Liver (tissue), 9 donors: ENCODE results near the gene PNMA6A. TPM values are rescaled to one million over a fixed set of nuclear protein-coding genes. Genes with fewer than 3 reads are reported as not detected.
A peak's percentile ranks its signal among the peaks of the same experiment; 100 is the strongest.

Experiments used
- DNase-seq: peaks from one replicate; pipeline ENCODE4 v3.0.0-alpha.2; 2017; ENCODE audit warnings: low spot score
- H3K27ac ChIP-seq, 2 donors: one replicate each; pipeline ENCODE4 v1.7.0; 2013; ENCODE audit warnings: inconsistent platforms in 2 of 2, low read length in 2 of 2, control low read depth in 1 of 2, low read depth in 1 of 2, mild to moderate bottlenecking in 1 of 2
- H3K27me3 ChIP-seq, 4 donors: one replicate each; pipeline versions ENCODE4 v1.6.1 to v1.7.0; 2013; ENCODE audit warnings: low read length in 3 of 4, inconsistent platforms in 1 of 4, mild to moderate bottlenecking in 1 of 4, moderate library complexity in 1 of 4; ENCODE audit not compliant: control insufficient read depth in 4 of 4, insufficient read depth in 4 of 4
- H3K36me3 ChIP-seq, 4 donors: one replicate each; pipeline versions ENCODE4 v1.6.1 to v1.7.0; 2013; ENCODE audit warnings: low read length in 3 of 4, mild to moderate bottlenecking in 3 of 4, low read depth in 1 of 4, moderate library complexity in 1 of 4; ENCODE audit not compliant: control insufficient read depth in 4 of 4, insufficient read depth in 3 of 4
- H3K4me1 ChIP-seq, 4 donors: one replicate each; pipeline versions ENCODE4 v1.6.1 to v1.7.0; 2013; ENCODE audit warnings: low read length in 3 of 4, mild to moderate bottlenecking in 3 of 4, moderate library complexity in 1 of 4; ENCODE audit not compliant: control insufficient read depth in 4 of 4, insufficient read depth in 4 of 4
- H3K4me3 ChIP-seq, 3 donors: one replicate each; pipeline versions ENCODE4 v1.6.1 to v1.7.0; 2013; ENCODE audit warnings: low read length in 3 of 3, control low read depth in 1 of 3, low read depth in 1 of 3, mild to moderate bottlenecking in 1 of 3
- H3K9ac ChIP-seq, 2 donors: one replicate each; pipeline ENCODE4 v1.7.0; 2013; ENCODE audit warnings: low read length in 2 of 2, mild to moderate bottlenecking in 2 of 2, moderate library complexity in 2 of 2, control low read depth in 1 of 2, low read depth in 1 of 2
- H3K9me3 ChIP-seq, 4 donors: one replicate each; pipeline versions ENCODE4 v1.6.1 to v1.7.0; 2013; ENCODE audit warnings: low read length in 3 of 4; ENCODE audit not compliant: control insufficient read depth in 4 of 4
- ATF3 ChIP-seq: IDR thresholded peaks from 2 replicates; pipeline ENCODE4 v1.6.1; 2016; ENCODE audit warnings: antibody characterized with exemption
- CTCF ChIP-seq: fragments of 150-350 bp; IDR thresholded peaks from 2 replicates; pipeline ENCODE4 v1.5.1; 2017; ENCODE audit warnings: improper control_type of control experiment, low read depth, low read length; ENCODE audit not compliant: missing input control
- EGR1 ChIP-seq, 2 donors: IDR thresholded peaks; 2 replicates each; pipeline ENCODE4 v1.6.1; 2016 to 2018; ENCODE audit warnings: antibody characterized with exemption in 2 of 2, low read depth in 2 of 2
- FOXA1 ChIP-seq: IDR thresholded peaks from 2 replicates; pipeline ENCODE4 v1.6.1; 2016; ENCODE audit warnings: antibody characterized with exemption
- FOXA2 ChIP-seq: IDR thresholded peaks from 2 replicates; pipeline ENCODE4 v1.6.1; 2016; ENCODE audit warnings: antibody characterized with exemption
- GABPA ChIP-seq, 2 donors: IDR thresholded peaks in 1 of 2; conservative IDR thresholded peaks in 1 of 2; 2 replicates each; pipeline ENCODE4 v1.6.1; 2016; ENCODE audit warnings: antibody characterized with exemption in 2 of 2, mild to moderate bottlenecking in 1 of 2, moderate library complexity in 1 of 2
- HNF4A ChIP-seq, 2 donors: conservative IDR thresholded peaks; 2 replicates each; pipeline ENCODE4 v1.6.1; 2016; ENCODE audit warnings: antibody characterized with exemption in 2 of 2, mild to moderate bottlenecking in 2 of 2
- HNF4G ChIP-seq: IDR thresholded peaks from 2 replicates; pipeline ENCODE4 v1.6.1; 2016; ENCODE audit warnings: antibody characterized with exemption
- JUND ChIP-seq, 2 donors: IDR thresholded peaks; 2 replicates each; pipeline ENCODE4 v1.6.1; 2016; ENCODE audit warnings: antibody characterized with exemption in 2 of 2
- MAX ChIP-seq: IDR thresholded peaks from 2 replicates; pipeline ENCODE4 v1.6.1; 2016; ENCODE audit warnings: antibody characterized with exemption
- NR2F2 ChIP-seq: IDR thresholded peaks from 2 replicates; pipeline ENCODE4 v1.6.1; 2016; ENCODE audit warnings: antibody characterized with exemption
- RAD21 ChIP-seq, 2 donors: IDR thresholded peaks; 2 replicates each; pipeline ENCODE4 v1.6.1; 2016; ENCODE audit warnings: antibody characterized with exemption in 2 of 2, mild to moderate bottlenecking in 2 of 2
- REST ChIP-seq: IDR thresholded peaks from 2 replicates; pipeline ENCODE4 v1.6.1; 2016; ENCODE audit warnings: antibody characterized with exemption, mild to moderate bottlenecking
- RXRA ChIP-seq, 2 donors: IDR thresholded peaks; 2 replicates each; pipeline ENCODE4 v1.6.1; 2017 to 2018; ENCODE audit warnings: antibody characterized with exemption in 2 of 2, mild to moderate bottlenecking in 1 of 2
- SP1 ChIP-seq: IDR thresholded peaks from 2 replicates; pipeline ENCODE4 v1.6.1; 2018; ENCODE audit warnings: antibody characterized with exemption, mild to moderate bottlenecking
- TAF1 ChIP-seq: conservative IDR thresholded peaks from 2 replicates; pipeline ENCODE4 v1.6.1; 2016; ENCODE audit warnings: antibody characterized with exemption, mild to moderate bottlenecking
- YY1 ChIP-seq: IDR thresholded peaks from 2 replicates; pipeline ENCODE4 v1.6.1; 2016; ENCODE audit warnings: antibody characterized with exemption, mild to moderate bottlenecking
- ZBTB33 ChIP-seq: IDR thresholded peaks from 2 replicates; pipeline ENCODE4 v1.6.1; 2016; ENCODE audit warnings: antibody characterized with exemption
- WGBS: extraction: QIAGEN DNeasy Blood & Tissue Kit; methylation state at CpG from one replicate; pipeline ENCODE4 v1.1.7; 2013; 5-methylcytosine and 5-hydroxymethylcytosine counted together
- polyA plus RNA-seq, 2 donors: library from polyadenylated mRNA; stranded (reverse) in 1 of 2; unstranded in 1 of 2; fragments of 200-250 nt in 1 of 2; fragments of >200 nt in 1 of 2; fragmentation: Nextera tagmentation in 1 of 2; extraction: Ambion mirVana in 1 of 2; gene quantifications; one replicate each; pipeline versions ENCODE4 v1.2.1 to v1.2.3, GENCODE V29; 2013 to 2015
- total RNA-seq, 2 donors: library from RNA; depleted of rRNA; stranded (reverse); fragments of >200 nt; gene quantifications; one replicate each; pipeline ENCODE4 v1.2.3, GENCODE V29; 2014
- donor health status: healthy.
- donor health status: healthy.
- donor health status: healthy.
- donor health status: healthy.
- donor health status: healthy.

The PNMA6A gene
- total and polyA plus RNA-seq, 4 donors, result 3.5 to 7.5 (median 5.9) TPM

GRCh38 chrX:153074935-153075334 lies 2.7 kb downstream of the PNMA6A start:
- no peak overlapping the region for H3K9ac ChIP-seq
- peak overlapping the region; percentile 8 to 37 for H3K27ac ChIP-seq
- H3K36me3 ChIP-seq, result no peaks in the 10 kb centered on the region
- TF ChIP-seq MAX (no peak), SP1 (no peak), YY1 (no peak), HNF4A (conservative IDR thresholded peaks at IDR 0.05) (no peak), JUND (IDR thresholded peaks at IDR 0.05) (no peak), FOXA1 (no peak), NR2F2 (no peak), TAF1 (no peak)
- 77% methylated on average over 11 of the region's 11 CpGs for WGBS
- H3K4me1 ChIP-seq, result peaks cover 0 to 6% (median 2%) of the 10 kb centered on the region in 4 donors
- no peak for DNase-seq
- H3K4me3 ChIP-seq, result no peak overlapping the region
- no peaks in the 10 kb centered on the region for H3K27me3 ChIP-seq
- no peaks in the 10 kb centered on the region for H3K9me3 ChIP-seq

GRCh38 chrX:153075366-153075765 lies 3.1 kb downstream of the PNMA6A start:
- peak; percentile 34 for DNase-seq

More at GRCh38 chrX:153075366-153075765, 3.1 kb downstream of the PNMA6A start:
- Histone ChIP-seq H3K9ac (no peak overlapping the region), H3K36me3 (no peaks in the 10 kb centered on the region), H3K4me1 (peaks cover 0 to 6% (median 2%) of the 10 kb centered on the region in 4 donors), H3K27me3 (no peaks in the 10 kb centered on the region), H3K9me3 (no peaks in the 10 kb centered on the region), H3K4me3 (no peak overlapping the region), H3K27ac (peak overlapping the region in 1 of 2 donors; percentile 12)
- WGBS, result 60% methylated on average over 9 of the region's 14 CpGs
- no peak for TF ChIP-seq ZBTB33
- TF ChIP-seq FOXA2, result no peak
- TF ChIP-seq RAD21 (IDR thresholded peaks at IDR 0.05), result no peak
- TF ChIP-seq HNF4A (conservative IDR thresholded peaks at IDR 0.05), result no peak
- no peak for TF ChIP-seq FOXA1
- TF ChIP-seq YY1, result no peak
- no peak for TF ChIP-seq SP1
- no peak for TF ChIP-seq NR2F2
- no peak for TF ChIP-seq REST
- no peak for TF ChIP-seq MAX
- TF ChIP-seq ATF3, result no peak
- no peak for TF ChIP-seq EGR1 (IDR thresholded peaks at IDR 0.05; ENCODE audit: low read depth in 2 of 2)
- TF ChIP-seq HNF4G, result no peak
- TF ChIP-seq TAF1, result no peak
- no peak for TF ChIP-seq CTCF
- TF ChIP-seq JUND (IDR thresholded peaks at IDR 0.05), result no peak
- TF ChIP-seq GABPA (IDR thresholded peaks at IDR 0.05 in 1 of 2, conservative IDR thresholded peaks at IDR 0.05 in 1 of 2), result no peak
- TF ChIP-seq RXRA (IDR thresholded peaks at IDR 0.05), result no peak
